Aorta (tissue), 5 donors: ENCODE results near the gene NLRX1. TPM values are rescaled to one million over a fixed set of nuclear protein-coding genes. Genes with fewer than 3 reads are reported as not detected.

ENCODE experiments used
- ATAC-seq: fragments of 200-7000 bp; cut with Tn5 transposase; one replicate; pipeline ENCODE4 v1.9.1; 2022; ENCODE audit warnings: moderate library complexity; ENCODE audit not compliant: low FRiP score
- DNase-seq, 2 donors: peaks; one replicate each; pipeline ENCODE4 v3.0.0-alpha.2; 2020
- H3K27ac ChIP-seq, 2 donors: one replicate each; pipeline ENCODE4 v1.5.1; 2013; ENCODE audit warnings: low read length in 2 of 2, mild to moderate bottlenecking in 2 of 2, moderate library complexity in 2 of 2, control low read depth in 1 of 2, inconsistent platforms in 1 of 2, low read depth in 1 of 2
- H3K27me3 ChIP-seq, 2 donors: one replicate each; pipeline ENCODE4 v1.6.1; 2013; ENCODE audit warnings: control low read depth in 1 of 2, low read length in 1 of 2, mild to moderate bottlenecking in 1 of 2, moderate library complexity in 1 of 2; ENCODE audit not compliant: insufficient read depth in 2 of 2, control insufficient read depth in 1 of 2
- H3K36me3 ChIP-seq, 2 donors: one replicate each; pipeline ENCODE4 v1.6.1; 2013; ENCODE audit warnings: control low read depth in 1 of 2, low read length in 1 of 2, mild to moderate bottlenecking in 1 of 2; ENCODE audit not compliant: insufficient read depth in 2 of 2, control insufficient read depth in 1 of 2
- H3K4me1 ChIP-seq, 2 donors: one replicate each; pipeline ENCODE4 v1.6.1; 2013; ENCODE audit warnings: low read length in 2 of 2, control low read depth in 1 of 2, mild to moderate bottlenecking in 1 of 2, moderate library complexity in 1 of 2; ENCODE audit not compliant: insufficient read depth in 2 of 2, control insufficient read depth in 1 of 2
- H3K4me3 ChIP-seq, 2 donors: one replicate each; pipeline ENCODE4 v1.5.1; 2013; ENCODE audit warnings: low read length in 2 of 2, control low read depth in 1 of 2, mild to moderate bottlenecking in 1 of 2
- H3K9me3 ChIP-seq: one replicate; pipeline ENCODE4 v1.6.1; 2013; ENCODE audit warnings: mild to moderate bottlenecking, low read length; ENCODE audit not compliant: control insufficient read depth
- WGBS, 2 donors: extraction: QIAGEN DNeasy Blood & Tissue Kit; methylation state at CpG; one replicate each; pipeline ENCODE4 v1.1.7; 2013; 5-methylcytosine and 5-hydroxymethylcytosine counted together
- intact Hi-C, 2 donors: fragments of 100-400 bp; cut with DNase I; formaldehyde crosslinking; loops; one replicate each; pipeline versions ENCODE4 v1.14.2 to v1.15.0; 2022
- polyA plus RNA-seq, 2 donors: library from polyadenylated mRNA; stranded (reverse); fragments of 200-250 nt; gene quantifications; one replicate each; pipeline ENCODE4 v1.2.3, GENCODE V29; 2013
- total RNA-seq, 2 donors: library from RNA; stranded (reverse); fragmentation: NEBNext Ultra II Directional; extraction: Animal tissue kit (Norgen Biotek cat#: 25700); gene quantifications; one replicate each; pipeline ENCODE4 v1.2.1, GENCODE V29; 2021
- donor health status: healthy with polysubstance abuse.
- donor health status: Bipolar disorder and iron deficiency.
- donor health status: DM: no; HTN: no; CAD: no.
- donor health status: DM: no; HTN: no; CAD: no.
- donor health status: DM: yes; HTN: yes; CAD: no.

Gene NLRX1
- total and polyA plus RNA-seq, 4 donors, result 5.9 to 17.3 (median 10.9) TPM

- Histone ChIP-seq H3K27ac (no peak overlapping the region), H3K9me3 (no peaks in the 10 kb centered on the region), H3K4me3 (no peak overlapping the region), H3K27me3 (no peaks in the 10 kb centered on the region), H3K4me1 (no peaks in the 10 kb centered on the region), H3K36me3 (no peaks in the 10 kb centered on the region)
- ATAC-seq (no peak), DNase-seq (no peak)
- WGBS, 2 donors, result 85 to 92% methylated on average over 3 of the region's 3 CpGs
- intact Hi-C loops, result no loop called here
These were observed 60.8 kb downstream of the NLRX1 start for GRCh38 chr11:119229288-119229672.

DNA sequence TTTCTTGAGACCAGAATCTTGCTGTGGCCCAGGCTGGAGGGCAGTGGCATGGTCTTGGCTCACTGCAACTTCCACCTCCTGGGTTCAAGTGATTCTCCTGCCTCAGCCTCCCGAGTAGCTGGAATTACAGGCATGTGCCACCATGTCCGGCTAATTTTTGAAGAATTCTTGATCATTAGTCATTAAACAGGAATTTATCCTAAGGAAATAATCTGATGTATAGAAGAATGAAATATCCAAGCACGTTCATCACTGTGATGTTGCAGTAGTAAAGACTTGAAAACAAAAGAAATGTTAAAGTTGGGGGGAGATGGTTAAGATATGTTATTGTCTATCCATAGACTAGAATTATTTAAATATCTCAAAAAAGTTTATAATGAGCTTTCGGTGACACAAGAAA is 61.2 kb downstream of the NLRX1 start:
- no peak overlapping the region for H3K4me3 ChIP-seq
- no peak overlapping the region for H3K27ac ChIP-seq
- no peaks in the 10 kb centered on the region for H3K36me3 ChIP-seq
- DNase-seq (no peak), ATAC-seq (no peak)
- 87 to 89% methylated on average over 4 of the region's 4 CpGs for WGBS, 2 donors
- H3K9me3 ChIP-seq, result no peaks in the 10 kb centered on the region
- H3K4me1 ChIP-seq, result no peaks in the 10 kb centered on the region
- intact Hi-C loops, result no loop called here
- H3K27me3 ChIP-seq, result no peaks in the 10 kb centered on the region

Other genes with a start within 250 kb of the NLRX1 start
- gene BCL9L, start 242.8 kb upstream of the NLRX1 start, total RNA-seq, result 10 to 100 TPM; 73.5 to 92.9 TPM
- 10 to 100 TPM; 12.5 to 21.1 TPM for gene BCL9L, start 242.8 kb upstream of the NLRX1 start, polyA plus RNA-seq
- not detected for gene UPK2, start 212.4 kb upstream of the NLRX1 start, total RNA-seq
- not detected for gene UPK2, start 212.4 kb upstream of the NLRX1 start, polyA plus RNA-seq
- not detected for gene FOXR1, start 197.0 kb upstream of the NLRX1 start, total RNA-seq
- gene FOXR1, start 197.0 kb upstream of the NLRX1 start, polyA plus RNA-seq, result not detected
- 10 to 100 TPM; 56.4 to 61.8 TPM for gene CENATAC, start 170.6 kb upstream of the NLRX1 start, total RNA-seq
- 100 to 1,000 TPM in 1 of 2 donors, 10 to 100 TPM in 1; 10.3 to 138 TPM for gene CENATAC, start 170.6 kb upstream of the NLRX1 start, polyA plus RNA-seq
- gene RPS25, start 150.4 kb upstream of the NLRX1 start, total RNA-seq, result 100 to 1,000 TPM; 804 to 820 TPM
- gene RPS25, start 150.4 kb upstream of the NLRX1 start, polyA plus RNA-seq, result 1,000 to 10,000 TPM; 2,334 to 4,827 TPM
- gene TRAPPC4, start 150.0 kb upstream of the NLRX1 start, total RNA-seq, result 10 to 100 TPM; 49.6 to 54.3 TPM
- 10 to 100 TPM; 33.8 to 53.6 TPM for gene TRAPPC4, start 150.0 kb upstream of the NLRX1 start, polyA plus RNA-seq
- gene SLC37A4, start 137.8 kb upstream of the NLRX1 start, total RNA-seq, result 10 to 100 TPM in 1 of 2 donors, 1 to 10 TPM in 1; 7.8 to 12.9 TPM
- gene SLC37A4, start 137.8 kb upstream of the NLRX1 start, polyA plus RNA-seq, result 1 to 10 TPM; 8.5 to 8.9 TPM
- gene HYOU1, start 111.5 kb upstream of the NLRX1 start, total RNA-seq, result 100 to 1,000 TPM; 101 to 145 TPM
- 10 to 100 TPM; 35.7 to 35.9 TPM for gene HYOU1, start 111.5 kb upstream of the NLRX1 start, polyA plus RNA-seq
- 10 to 100 TPM; 24.9 to 28.0 TPM for gene VPS11, start 100.9 kb upstream of the NLRX1 start, total RNA-seq
- gene VPS11, start 100.9 kb upstream of the NLRX1 start, polyA plus RNA-seq, result 10 to 100 TPM; 21.8 to 60.5 TPM
- gene HMBS, start 83.8 kb upstream of the NLRX1 start, total RNA-seq, result 1 to 10 TPM; 6.9 to 8.1 TPM
- gene HMBS, start 83.8 kb upstream of the NLRX1 start, polyA plus RNA-seq, result 1 to 10 TPM; 4.4 to 9.2 TPM
- gene DPAGT1, start 66.9 kb upstream of the NLRX1 start, total RNA-seq, result 10 to 100 TPM; 23.6 to 41.8 TPM
- 10 to 100 TPM in 1 of 2 donors, 1 to 10 TPM in 1; 7.3 to 20.2 TPM for gene DPAGT1, start 66.9 kb upstream of the NLRX1 start, polyA plus RNA-seq
- 10 to 100 TPM in 1 of 2 donors, 1 to 10 TPM in 1; 9.5 to 10.1 TPM for gene C2CD2L, start 61.4 kb upstream of the NLRX1 start, total RNA-seq
- 10 to 100 TPM in 1 of 2 donors, 1 to 10 TPM in 1; 6.6 to 10.3 TPM for gene C2CD2L, start 61.4 kb upstream of the NLRX1 start, polyA plus RNA-seq
- gene HINFP, start 47.1 kb upstream of the NLRX1 start, total RNA-seq, result 10 to 100 TPM; 14.3 to 32.4 TPM
- 10 to 100 TPM; 12.1 to 23.1 TPM for gene HINFP, start 47.1 kb upstream of the NLRX1 start, polyA plus RNA-seq
- gene ABCG4, start 19.7 kb upstream of the NLRX1 start, total RNA-seq, result under 1 TPM; 0.45 to 0.75 TPM
- under 1 TPM in 1 of 2 donors, not detected in 1; 0.75 TPM for gene ABCG4, start 19.7 kb upstream of the NLRX1 start, polyA plus RNA-seq
- gene NHERF4, start 16.8 kb downstream of the NLRX1 start, total RNA-seq, result under 1 TPM in 1 of 2 donors, not detected in 1; 0.26 TPM
- gene NHERF4, start 16.8 kb downstream of the NLRX1 start, polyA plus RNA-seq, result 10 to 100 TPM in 1 of 2 donors, under 1 TPM in 1; 0.10 to 13.6 TPM
- gene CBL, start 37.6 kb downstream of the NLRX1 start, total RNA-seq, result 10 to 100 TPM; 33.0 to 37.4 TPM
- 1 to 10 TPM; 3.8 to 5.5 TPM for gene CBL, start 37.6 kb downstream of the NLRX1 start, polyA plus RNA-seq
- gene MCAM, start 148.4 kb downstream of the NLRX1 start, total RNA-seq, result 1,000 to 10,000 TPM in 1 of 2 donors, 100 to 1,000 TPM in 1; 525 to 1,386 TPM
- gene MCAM, start 148.4 kb downstream of the NLRX1 start, polyA plus RNA-seq, result 100 to 1,000 TPM; 274 to 486 TPM
- gene RNF26, start 165.8 kb downstream of the NLRX1 start, total RNA-seq, result 10 to 100 TPM; 16.8 to 17.5 TPM
- 10 to 100 TPM in 1 of 2 donors, 1 to 10 TPM in 1; 9.4 to 16.5 TPM for gene RNF26, start 165.8 kb downstream of the NLRX1 start, polyA plus RNA-seq
- 10 to 100 TPM; 42.4 to 88.2 TPM for gene C1QTNF5, start 172.2 kb downstream of the NLRX1 start, total RNA-seq
- gene C1QTNF5, start 172.2 kb downstream of the NLRX1 start, polyA plus RNA-seq, result 10 to 100 TPM; 19.1 to 22.3 TPM
- not detected for gene MFRP, start 178.0 kb downstream of the NLRX1 start, total RNA-seq
- not detected for gene MFRP, start 178.0 kb downstream of the NLRX1 start, polyA plus RNA-seq
- 1 to 10 TPM; 1.6 to 3.0 TPM for gene USP2, start 213.0 kb downstream of the NLRX1 start, total RNA-seq
- gene USP2, start 213.0 kb downstream of the NLRX1 start, polyA plus RNA-seq, result 1 to 10 TPM in 1 of 2 donors, under 1 TPM in 1; 0.18 to 2.3 TPM